ENCODE data around the gene RNASEL. TPM values are rescaled to one million over a fixed set of nuclear protein-coding genes. Genes with fewer than 3 reads are reported as not detected.

RNASEL gene
- total and polyA plus RNA-seq, 9 of the 15 experiments (the other 6 are each of a cell fraction or from before 2014, with no cell fraction given): 4.3 to 11.1 (median 7.2) TPM

- DNase-seq (ENCODE audit: extremely low read depth in 1 of 4, low spot score in 3 of 4) (no peak), ATAC-seq (no peak), FAIRE-seq (no peak)
- Histone ChIP-seq H3K79me2 (ENCODE audit: control insufficient read depth, insufficient read depth, low read length) (no peaks in the 10 kb centered on the region), H3K4me2 (ENCODE audit: insufficient read depth, low read length) (no peak overlapping the region), H3K27me3 (ENCODE audit: control insufficient read depth in 2 of 2, insufficient read depth in 2 of 2, low read length in 2 of 2) (peaks cover 23 to 48% of the 10 kb centered on the region in 2 experiments; a peak in 4 of 5 replicates), H3K36me3 (ENCODE audit: control insufficient read depth, insufficient read depth, low read length) (no peaks in the 10 kb centered on the region), H2AFZ (ENCODE audit: low read depth, low read length) (no peak overlapping the region), H3K4me3 (no peak overlapping the region), H3K9ac (ENCODE audit: insufficient read depth in 1 of 2, low read depth in 2 of 2, low read length in 2 of 2) (no peak overlapping the region), H4K20me1 (replicated peaks; ENCODE audit: control insufficient read depth, insufficient read depth, low read length) (no peaks in the 10 kb centered on the region), H3K27ac (ENCODE audit: extremely low read depth, low read depth, low read length) (no peak overlapping the region), H3K9me3 (replicated peaks; ENCODE audit: control insufficient read depth, insufficient read depth, low read depth, low read length) (no peaks in the 10 kb centered on the region), H3K9me1 (ENCODE audit: control insufficient read depth, insufficient read depth, low read length) (no peaks in the 10 kb centered on the region), H3K4me1 (replicated peaks in 1 of 2; ENCODE audit: control insufficient read depth in 2 of 2, insufficient read depth in 2 of 2, low read length in 2 of 2) (peaks cover 11 to 12% of the 10 kb centered on the region in 2 experiments; a peak in 4 of 5 replicates)
- in situ Hi-C loops (cut with MboI): no loop called here
- ChIA-PET POLR2A (interaction anchor here (0.6 to 1.2 kb wide), 3 partner anchors 13 to 233 kb away, joined by 3 read pairs; no protein-coding TSS in a partner anchor), CTCF (ENCODE audit: low intra/inter-chr PET ratio) (no interaction called here)
- BruUV-seq (replicated peaks): no TSS peak
- intact Hi-C loops (cut with micrococcal nuclease): no loop called here
- 0% methylated on average over 1 of the region's 1 CpG for WGBS (ENCODE audit: insufficient coverage, low coverage, missing lambda C conversion rate)
- TF ChIP-seq MIER1 (IDR thresholded peaks at IDR 0.05; ENCODE audit: low read depth): no peak
- no peak for TF ChIP-seq RREB1 (CRISPR knock-in tag; IDR thresholded peaks at IDR 0.05)
- TF ChIP-seq NFRKB (IDR thresholded peaks at IDR 0.05; ENCODE audit: low read depth): no peak
- no peak for TF ChIP-seq ZNF655 (CRISPR knock-in tag; IDR thresholded peaks at IDR 0.05)
- no peak for TF ChIP-seq CCAR2 (IDR thresholded peaks at IDR 0.05; ENCODE audit: low read depth, low read length)
- no peak for TF ChIP-seq PRPF4 (IDR thresholded peaks at IDR 0.05; ENCODE audit: insufficient read depth, low read depth, low read length, poor library complexity, severe bottlenecking)
- no peak for TF ChIP-seq BCL6 (CRISPR knock-in tag; IDR thresholded peaks at IDR 0.05)
- no peak for TF ChIP-seq CTBP1 (IDR thresholded peaks at IDR 0.05; ENCODE audit: borderline replicate concordance)
- TF ChIP-seq MAFG (tag; conservative IDR thresholded peaks at IDR 0.05): no peak
- TF ChIP-seq ARID2 (IDR thresholded peaks at IDR 0.05): no peak
- TF ChIP-seq NFIX (CRISPR knock-in tag; IDR thresholded peaks at IDR 0.05; ENCODE audit: low read depth): no peak
These were observed 18.5 kb upstream of the RNASEL start for GRCh38 chr1:182607566-182607965.

All from K562 (cell line).